GM12878 (cell line): ENCODE results near the gene NRXN3. TPM values are rescaled to one million over a fixed set of nuclear protein-coding genes. Genes with fewer than 3 reads are reported as not detected.

Experiments used
- ATAC-seq: fragments of 200-7000 bp; cut with Tn5 transposase; 3 replicates; pipeline ENCODE4 v1.9.1; 2020; ENCODE audit warnings: mild to moderate bottlenecking, moderate library complexity
- BruUV-seq: library from RNA; stranded (reverse); fragments of 400-500 nt; replicated peaks from 2 replicates; lab custom pipeline; 2021; lab: Mats Ljungman, UMichigan
- CTCF ChIA-PET: fragments of 300-600 bp; sonication (Branson Sonifier 250); formaldehyde crosslinking; extraction: SDS; loops from one replicate; lab custom pipeline; 2021; ENCODE audit warnings: inconsistent platforms; lab: Yijun Ruan, JAX
- POLR2A ChIA-PET: fragments of 350-600 bp; formaldehyde crosslinking; extraction: SDS; loops from one replicate; lab custom pipeline; 2021; ENCODE audit warnings: inconsistent platforms; lab: Charles Lee
- RAD21 ChIA-PET: fragments of 300-600 bp; sonication (Branson Sonifier 250); formaldehyde crosslinking; loops from one replicate; lab custom pipeline; 2023; ENCODE audit warnings: antibody characterized with exemption; ENCODE audit not compliant: unreplicated experiment; lab: Charles Lee
- SMC1A ChIA-PET: fragments of 300-600 bp; sonication (Branson Sonifier 250); formaldehyde crosslinking; loops from one replicate; lab custom pipeline; 2023; ENCODE audit not compliant: unreplicated experiment, uncharacterized antibody; lab: Charles Lee
- DNase-seq: peaks from one replicate; pipeline ENCODE4 v3.0.0-alpha.2; 2011; ENCODE audit warnings: low read depth, low spot score
- FAIRE-seq: peaks from 3 replicates; lab custom pipeline; 2011; peaks lifted over from hg19 to GRCh38; lab: Jason Lieb, UNC
- H2AFZ ChIP-seq: 2 replicates; pipeline ENCODE4 v1.6.0; 2011; ENCODE audit warnings: low read depth, low read length, control low read depth; ENCODE audit not compliant: control insufficient read depth
- H3K27ac ChIP-seq: 2 replicates; pipeline ENCODE4 v1.5.1; 2011; ENCODE audit warnings: control low read depth; ENCODE audit not compliant: control insufficient read depth, insufficient read depth
- H3K27me3 ChIP-seq, 2 experiments: replicated peaks in 1 of 2; 2 replicates each; pipeline versions ENCODE4 v1.6.0 to v1.6.1; 2011; ENCODE audit warnings: low read length in 1 of 2; ENCODE audit not compliant: control insufficient read depth in 2 of 2, insufficient read depth in 2 of 2
- H3K36me3 ChIP-seq, 2 experiments: 2 replicates each; pipeline ENCODE4 v1.5.1; 2011; ENCODE audit warnings: low read length in 1 of 2; ENCODE audit not compliant: control insufficient read depth in 2 of 2, insufficient read depth in 2 of 2
- H3K4me1 ChIP-seq: 2 replicates; pipeline ENCODE4 v1.6.1; 2011; ENCODE audit warnings: mild to moderate bottlenecking, low read length, moderate library complexity, mixed read lengths; ENCODE audit not compliant: control insufficient read depth, insufficient read depth
- H3K4me2 ChIP-seq: 2 replicates; pipeline ENCODE4 v1.6.0; 2011; ENCODE audit warnings: control low read depth; ENCODE audit not compliant: control insufficient read depth, insufficient read depth
- H3K4me3 ChIP-seq: fragments of 200-600 bp; sonication (generic); 2 replicates; pipeline ENCODE4 v1.5.1; 2016
- H3K79me2 ChIP-seq: 2 replicates; pipeline ENCODE4 v1.6.0; 2011; ENCODE audit warnings: low read length; ENCODE audit not compliant: control insufficient read depth, insufficient read depth
- H3K9ac ChIP-seq: 2 replicates; pipeline ENCODE4 v1.8.0; 2011; ENCODE audit warnings: low read length, control low read depth, mixed read lengths; ENCODE audit not compliant: control insufficient read depth, insufficient read depth
- H3K9me3 ChIP-seq: replicated peaks from 3 replicates; pipeline ENCODE4 v1.5.1; 2011; ENCODE audit warnings: mild to moderate bottlenecking, low read length; ENCODE audit not compliant: control insufficient read depth, insufficient read depth
- H4K20me1 ChIP-seq: 2 replicates; pipeline ENCODE4 v1.6.0; 2011; ENCODE audit not compliant: control insufficient read depth, insufficient read depth
- CHD1 ChIP-seq: IDR thresholded peaks from 2 replicates; pipeline ENCODE4 v1.6.1; 2012; ENCODE audit warnings: low read depth, low read length, improper control_type of control experiment
- GABPA ChIP-seq: IDR thresholded peaks from 2 replicates; pipeline ENCODE4 v1.6.1; 2014; ENCODE audit warnings: antibody characterized with exemption, low read depth, mild to moderate bottlenecking, inconsistent platforms
- SMC3 ChIP-seq: IDR thresholded peaks from 2 replicates; pipeline ENCODE4 v1.6.1; 2011; ENCODE audit warnings: low read length, improper control_type of control experiment, borderline replicate concordance
- whole genome bisulfite sequencing: methylation state at CpG from one replicate; pipeline ENCODE4 v1.1.6; 2016; ENCODE audit warnings: low lambda C conversion rate; ENCODE audit not compliant: insufficient replicate concordance, insufficient coverage; ENCODE audit errors: missing lambda C conversion rate; 5-methylcytosine and 5-hydroxymethylcytosine counted together
- in situ Hi-C: fragments of 300-500 bp; cut with MboI; formaldehyde crosslinking; loops from 9 replicates; pipeline ENCODE4 v1.14.3; 2018; ENCODE audit warnings: mixed read lengths
- intact Hi-C: fragments of 100-400 bp; cut with micrococcal nuclease; formaldehyde crosslinking; loops from one replicate; pipeline ENCODE4 v1.14.2; 2022; ENCODE audit not compliant: unreplicated experiment
- polyA plus RNA-seq, 11 experiments: library from polyadenylated mRNA; depleted of rRNA in 4 of 11; unstranded in 6 of 11; stranded (reverse) in 5 of 11; fragments of >200 nt; fragmentation: Nextera tagmentation in 4 of 11; fragmentation: Illumina TruSeq in 1 of 11; extraction: Ambion mirVana in 4 of 11; extraction: Trizol in 1 of 11; gene quantifications; 1 replicate in 1 of 11; 2 replicates in 10 of 11; pipeline versions ENCODE4 v1.2.1 to v1.2.3, GENCODE V29; 2011 to 2016; ENCODE audit warnings: inconsistent platforms in 2 of 11, missing spikeins in 2 of 11, low read depth in 1 of 11
- total RNA-seq, 4 experiments: library from RNA; depleted of rRNA in 3 of 4; stranded (reverse); fragments of >200 nt in 3 of 4; fragmentation: Illumina TruSeq in 1 of 4; extraction: Trizol in 1 of 4; gene quantifications; 2 replicates each; pipeline versions ENCODE4 v1.2.1 to v1.2.3, GENCODE V29; 2013 to 2021
- TF ChIP-seq, protein P1 (sequence below): fragments of 450-650 bp; IDR thresholded peaks from 2 replicates; pipeline ENCODE4 v1.6.1; 2018; ENCODE audit warnings: mild to moderate bottlenecking, low read depth, moderate library complexity; ENCODE audit not compliant: partially characterized antibody
- TF ChIP-seq, protein P2 (sequence below): fragments of 450-650 bp; formaldehyde crosslinking; IDR thresholded peaks from 2 replicates; pipeline ENCODE4 v1.4.0; 2022; ENCODE audit warnings: mild to moderate bottlenecking, moderate library complexity
- TF ChIP-seq, protein P3 (sequence below): fragments of 450-650 bp; IDR thresholded peaks from 2 replicates; pipeline ENCODE4 v1.6.1; 2017; ENCODE audit warnings: mild to moderate bottlenecking, low read depth, inconsistent platforms; ENCODE audit not compliant: poor library complexity, severe bottlenecking

NRXN3 gene
- total and polyA plus RNA-seq, 10 of the 15 experiments (the other 5 are each of a cell fraction or from before 2014, with no cell fraction given) = 0.52 to 3.3 (median 1.4) TPM

DNA sequence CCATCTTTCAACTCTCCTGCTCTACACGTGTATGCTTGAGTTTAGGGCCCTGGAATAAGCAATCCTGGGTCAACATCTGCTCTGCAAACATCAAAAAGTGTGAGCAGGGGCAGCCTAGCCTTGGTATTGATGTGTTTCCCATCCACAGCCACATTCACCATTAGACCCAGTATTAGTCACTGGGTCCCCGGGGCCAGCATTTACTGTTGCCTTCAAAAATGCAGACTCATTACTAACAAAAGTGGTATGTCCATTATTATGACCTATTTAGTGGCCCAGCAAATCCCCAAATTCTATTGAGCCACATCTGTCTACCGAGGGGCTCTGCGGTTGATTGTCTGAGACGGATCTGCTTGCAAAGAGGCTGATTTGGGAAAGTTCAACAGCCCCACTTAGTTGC lies 1379.3 kb downstream of the NRXN3 start:
- TF ChIP-seq, protein P1, sequence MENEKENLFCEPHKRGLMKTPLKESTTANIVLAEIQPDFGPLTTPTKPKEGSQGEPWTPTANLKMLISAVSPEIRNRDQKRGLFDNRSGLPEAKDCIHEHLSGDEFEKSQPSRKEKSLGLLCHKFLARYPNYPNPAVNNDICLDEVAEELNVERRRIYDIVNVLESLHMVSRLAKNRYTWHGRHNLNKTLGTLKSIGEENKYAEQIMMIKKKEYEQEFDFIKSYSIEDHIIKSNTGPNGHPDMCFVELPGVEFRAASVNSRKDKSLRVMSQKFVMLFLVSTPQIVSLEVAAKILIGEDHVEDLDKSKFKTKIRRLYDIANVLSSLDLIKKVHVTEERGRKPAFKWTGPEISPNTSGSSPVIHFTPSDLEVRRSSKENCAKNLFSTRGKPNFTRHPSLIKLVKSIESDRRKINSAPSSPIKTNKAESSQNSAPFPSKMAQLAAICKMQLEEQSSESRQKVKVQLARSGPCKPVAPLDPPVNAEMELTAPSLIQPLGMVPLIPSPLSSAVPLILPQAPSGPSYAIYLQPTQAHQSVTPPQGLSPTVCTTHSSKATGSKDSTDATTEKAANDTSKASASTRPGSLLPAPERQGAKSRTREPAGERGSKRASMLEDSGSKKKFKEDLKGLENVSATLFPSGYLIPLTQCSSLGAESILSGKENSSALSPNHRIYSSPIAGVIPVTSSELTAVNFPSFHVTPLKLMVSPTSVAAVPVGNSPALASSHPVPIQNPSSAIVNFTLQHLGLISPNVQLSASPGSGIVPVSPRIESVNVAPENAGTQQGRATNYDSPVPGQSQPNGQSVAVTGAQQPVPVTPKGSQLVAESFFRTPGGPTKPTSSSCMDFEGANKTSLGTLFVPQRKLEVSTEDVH = no peak
- TF ChIP-seq, protein P2, sequence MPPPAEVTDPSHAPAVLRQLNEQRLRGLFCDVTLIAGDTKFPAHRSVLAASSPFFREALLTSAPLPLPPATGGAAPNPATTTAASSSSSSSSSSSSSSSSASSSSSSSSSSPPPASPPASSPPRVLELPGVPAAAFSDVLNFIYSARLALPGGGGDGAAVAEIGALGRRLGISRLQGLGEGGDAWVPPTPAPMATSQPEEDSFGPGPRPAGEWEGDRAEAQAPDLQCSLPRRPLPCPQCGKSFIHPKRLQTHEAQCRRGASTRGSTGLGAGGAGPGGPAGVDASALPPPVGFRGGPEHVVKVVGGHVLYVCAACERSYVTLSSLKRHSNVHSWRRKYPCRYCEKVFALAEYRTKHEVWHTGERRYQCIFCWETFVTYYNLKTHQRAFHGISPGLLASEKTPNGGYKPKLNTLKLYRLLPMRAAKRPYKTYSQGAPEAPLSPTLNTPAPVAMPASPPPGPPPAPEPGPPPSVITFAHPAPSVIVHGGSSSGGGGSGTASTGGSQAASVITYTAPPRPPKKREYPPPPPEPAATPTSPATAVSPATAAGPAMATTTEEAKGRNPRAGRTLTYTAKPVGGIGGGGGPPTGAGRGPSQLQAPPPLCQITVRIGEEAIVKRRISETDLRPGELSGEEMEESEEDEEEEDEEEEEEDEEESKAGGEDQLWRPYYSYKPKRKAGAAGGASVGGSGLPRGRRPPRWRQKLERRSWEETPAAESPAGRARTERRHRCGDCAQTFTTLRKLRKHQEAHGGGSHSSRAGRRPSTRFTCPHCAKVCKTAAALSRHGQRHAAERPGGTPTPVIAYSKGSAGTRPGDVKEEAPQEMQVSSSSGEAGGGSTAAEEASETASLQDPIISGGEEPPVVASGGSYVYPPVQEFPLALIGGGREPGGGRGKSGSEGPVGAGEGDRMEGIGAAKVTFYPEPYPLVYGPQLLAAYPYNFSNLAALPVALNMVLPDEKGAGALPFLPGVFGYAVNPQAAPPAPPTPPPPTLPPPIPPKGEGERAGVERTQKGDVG (CRISPR knock-in tag) = no peak
- no peak for TF ChIP-seq SMC3
- TF ChIP-seq, protein P3, sequence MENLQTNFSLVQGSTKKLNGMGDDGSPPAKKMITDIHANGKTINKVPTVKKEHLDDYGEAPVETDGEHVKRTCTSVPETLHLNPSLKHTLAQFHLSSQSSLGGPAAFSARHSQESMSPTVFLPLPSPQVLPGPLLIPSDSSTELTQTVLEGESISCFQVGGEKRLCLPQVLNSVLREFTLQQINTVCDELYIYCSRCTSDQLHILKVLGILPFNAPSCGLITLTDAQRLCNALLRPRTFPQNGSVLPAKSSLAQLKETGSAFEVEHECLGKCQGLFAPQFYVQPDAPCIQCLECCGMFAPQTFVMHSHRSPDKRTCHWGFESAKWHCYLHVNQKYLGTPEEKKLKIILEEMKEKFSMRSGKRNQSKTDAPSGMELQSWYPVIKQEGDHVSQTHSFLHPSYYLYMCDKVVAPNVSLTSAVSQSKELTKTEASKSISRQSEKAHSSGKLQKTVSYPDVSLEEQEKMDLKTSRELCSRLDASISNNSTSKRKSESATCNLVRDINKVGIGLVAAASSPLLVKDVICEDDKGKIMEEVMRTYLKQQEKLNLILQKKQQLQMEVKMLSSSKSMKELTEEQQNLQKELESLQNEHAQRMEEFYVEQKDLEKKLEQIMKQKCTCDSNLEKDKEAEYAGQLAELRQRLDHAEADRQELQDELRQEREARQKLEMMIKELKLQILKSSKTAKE = no peak
- no peak for TF ChIP-seq GABPA
- no peak for TF ChIP-seq CHD1
- Histone ChIP-seq H3K4me1 (no peaks in the 10 kb centered on the region), H3K4me2 (no peak overlapping the region), H3K9me3 (no peaks in the 10 kb centered on the region; the same call in 2 of the 3 replicates), H3K27ac (no peak overlapping the region), H4K20me1 (no peaks in the 10 kb centered on the region), H2AFZ (no peak overlapping the region), H3K27me3 (no peaks in the 10 kb centered on the region), H3K79me2 (no peaks in the 10 kb centered on the region), H3K36me3 (no peaks in the 10 kb centered on the region), H3K4me3 (no peak overlapping the region), H3K9ac (no peak overlapping the region)
- ATAC-seq (no peak), DNase-seq (no peak), FAIRE-seq (no peak)
- WGBS = 27% methylated on average over 5 of the region's 5 CpGs
- ChIA-PET SMC1A (no interaction called here), CTCF (interaction anchor here (0.7 kb wide), 1 partner anchor 14 kb away, joined by 3 read pairs; no protein-coding TSS in a partner anchor), POLR2A (no interaction called here), RAD21 (no interaction called here)
- in situ Hi-C loops (no loop called here), intact Hi-C loops (no loop called here)
- no TSS peak for BruUV-seq
